Activated CD4-positive, alpha-beta memory T cell treated with anti-CD3 and anti-CD28 coated beads for 36 hours (primary cell): ENCODE data around the gene PLEKHD1. TPM values are rescaled to one million over a fixed set of nuclear protein-coding genes. Genes with fewer than 3 reads are reported as not detected.
"Not testable (repeated sequence)": the region's sequence is repeated elsewhere in the genome, so short reads cannot be mapped to it uniquely, and the experiment has no call there.

Source experiments
- CTCF ChIA-PET: fragments of 350-600 bp; sonication (Branson Sonifier 250); formaldehyde crosslinking; loops from one replicate; lab custom pipeline; 2021; ENCODE audit warnings: antibody characterized with exemption, inconsistent platforms; lab: Charles Lee
- POLR2A ChIA-PET: fragments of 350-600 bp; sonication (Branson Sonifier 250); formaldehyde crosslinking; loops from one replicate; lab custom pipeline; 2021; ENCODE audit warnings: antibody characterized with exemption; lab: Charles Lee
- DNase-seq: peaks from one replicate; pipeline ENCODE4 v3.0.0-alpha.2; 2020
- H3K27ac Mint-ChIP-seq: one replicate; pipeline ENCODE4 v1.8.0; 2021; ENCODE audit warnings: mixed read lengths
- H3K27me3 Mint-ChIP-seq: one replicate; pipeline ENCODE4 v1.8.0; 2021; ENCODE audit warnings: mixed read lengths
- H3K36me3 Mint-ChIP-seq: one replicate; pipeline ENCODE4 v1.8.0; 2021; ENCODE audit warnings: mixed read lengths
- H3K4me1 Mint-ChIP-seq: one replicate; pipeline ENCODE4 v1.8.0; 2021; ENCODE audit warnings: low read depth, mixed read lengths
- H3K4me3 Mint-ChIP-seq: one replicate; pipeline ENCODE4 v1.8.0; 2021; ENCODE audit warnings: mild to moderate bottlenecking, mixed read lengths
- H3K9me3 Mint-ChIP-seq: one replicate; pipeline ENCODE4 v1.8.0; 2021; ENCODE audit warnings: mixed read lengths
- intact Hi-C: fragments of 100-400 bp; cut with micrococcal nuclease; formaldehyde crosslinking; loops from one replicate; pipeline ENCODE4 v1.15.1; 2023
- total RNA-seq, 2 experiments: library from RNA; stranded (reverse); gene quantifications; one replicate each; pipeline ENCODE4 v1.2.3, GENCODE V29; 2021

Gene PLEKHD1
- total RNA-seq, 2 experiments from 2014 or later, result 0.05 TPM

DNA sequence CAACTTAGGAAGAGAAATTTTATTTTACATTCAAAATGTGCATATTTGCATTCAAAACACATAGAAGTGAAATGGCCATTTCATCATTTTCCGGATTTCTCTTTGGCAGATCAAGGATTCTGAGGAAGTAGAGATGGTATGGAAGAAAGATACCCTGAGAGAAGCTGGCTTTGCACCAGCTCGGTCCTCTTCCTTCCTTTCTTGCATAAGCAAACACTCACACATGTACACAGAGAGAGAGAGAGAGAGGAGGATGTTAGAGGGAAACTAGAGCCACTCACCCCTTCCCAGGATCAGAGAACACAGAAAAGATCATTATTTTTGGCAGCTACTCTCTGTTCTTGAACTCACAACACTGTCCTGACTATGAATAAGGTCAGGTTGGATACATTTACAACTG, 15.6 kb upstream of the PLEKHD1 start:
- Mint-ChIP-seq H3K4me1 (no peaks in the 10 kb centered on the region), H3K36me3 (no peaks in the 10 kb centered on the region), H3K9me3 (no peaks in the 10 kb centered on the region), H3K4me3 (no peak overlapping the region), H3K27ac (no peak overlapping the region), H3K27me3 (no peaks in the 10 kb centered on the region)
- ChIA-PET POLR2A (no interaction called here), CTCF (interaction anchor here (0.6 to 1.5 kb wide), 2 partner anchors 9 to 1663 kb away, joined by 3 to 4 read pairs; no protein-coding TSS in a partner anchor)
- intact Hi-C loops, result no loop called here
- no peak for DNase-seq

DNA sequence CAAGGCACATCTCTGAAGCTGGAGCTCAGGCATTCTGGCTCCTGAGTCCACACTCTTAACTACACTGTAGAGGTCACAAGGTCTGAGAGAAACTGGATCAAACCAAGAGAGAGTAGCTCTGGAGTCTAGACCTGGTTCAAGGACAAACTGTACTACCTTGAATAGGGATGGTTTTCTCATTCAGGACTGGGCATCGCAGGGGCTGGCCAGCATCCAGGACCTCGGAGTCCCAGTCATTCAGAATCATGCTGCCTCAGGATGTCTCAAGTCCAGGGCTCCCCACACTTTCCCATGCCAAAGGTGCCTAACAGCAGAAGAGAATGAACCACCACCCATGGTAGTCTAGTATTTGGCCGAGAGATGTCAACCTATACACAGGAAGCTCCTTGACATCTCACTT, 13.1 kb upstream of the PLEKHD1 start:
- Mint-ChIP-seq H3K4me3 (no peak overlapping the region), H3K4me1 (no peaks in the 10 kb centered on the region), H3K9me3 (no peaks in the 10 kb centered on the region), H3K36me3 (no peaks in the 10 kb centered on the region), H3K27me3 (no peaks in the 10 kb centered on the region), H3K27ac (no peak overlapping the region)
- DNase-seq, result no peak
- CTCF ChIA-PET, result interaction anchor here (0.9 to 1.1 kb wide), 3 partner anchors 9 to 103 kb away, joined by 3 to 5 read pairs (median 3); no protein-coding TSS in a partner anchor
- intact Hi-C loops, result no loop called here
- POLR2A ChIA-PET, result no interaction called here

DNA sequence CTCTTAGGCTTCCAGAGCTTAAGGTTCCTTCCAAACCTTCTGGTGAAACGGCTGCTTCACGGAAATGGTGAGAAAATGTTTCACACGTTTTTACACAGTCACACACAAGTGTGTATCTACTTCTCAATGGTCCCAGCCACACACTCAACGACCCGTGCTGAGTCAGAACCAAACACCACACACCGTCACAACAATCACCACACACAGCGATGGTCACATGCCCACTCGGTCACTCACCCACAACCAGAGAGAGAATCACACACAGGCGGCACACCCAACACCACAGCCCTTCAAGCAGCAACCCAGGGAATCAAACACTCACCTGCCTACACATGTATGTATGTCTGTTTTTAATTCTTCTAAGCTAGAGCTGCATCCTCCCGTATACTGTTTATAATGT, 12.6 kb upstream of the PLEKHD1 start:
- Mint-ChIP-seq H3K4me1 (no peaks in the 10 kb centered on the region), H3K4me3 (no peak overlapping the region), H3K27ac (no peak overlapping the region), H3K36me3 (no peaks in the 10 kb centered on the region), H3K9me3 (no peaks in the 10 kb centered on the region), H3K27me3 (no peaks in the 10 kb centered on the region)
- CTCF ChIA-PET, result interaction anchor here (0.9 to 1.1 kb wide), 3 partner anchors 9 to 102 kb away, joined by 3 to 5 read pairs (median 3); no protein-coding TSS in a partner anchor
- POLR2A ChIA-PET, result no interaction called here
- intact Hi-C loops, result no loop called here
- peak; percentile 39 for DNase-seq

DNA sequence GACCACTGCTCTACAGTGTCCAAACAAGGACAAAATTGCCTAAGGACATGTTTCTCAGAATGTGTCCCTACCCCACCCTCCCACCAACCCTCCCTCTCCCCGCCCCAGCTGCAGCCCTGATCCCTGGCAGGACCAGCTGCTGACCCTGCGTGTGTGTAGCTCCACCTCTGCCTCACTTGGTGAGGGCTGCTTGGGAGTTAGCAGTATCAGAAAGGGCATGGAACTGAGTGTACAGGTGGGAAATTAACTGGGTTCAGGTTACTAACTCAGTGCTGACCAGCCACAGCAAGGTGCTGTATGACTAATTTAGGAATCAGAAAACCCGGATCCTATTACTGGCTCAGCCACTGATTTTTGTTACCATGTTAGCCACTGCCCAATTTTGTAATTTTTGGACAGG, 11.3 kb upstream of the PLEKHD1 start:
- ChIA-PET CTCF (interaction anchor here (1.3 kb wide), 1 partner anchor 20 kb away, joined by 3 read pairs; no protein-coding TSS in a partner anchor), POLR2A (no interaction called here)
- no peaks in the 10 kb centered on the region for H3K9me3 Mint-ChIP-seq
- H3K4me1 Mint-ChIP-seq, result no peaks in the 10 kb centered on the region
- no peaks in the 10 kb centered on the region for H3K36me3 Mint-ChIP-seq
- intact Hi-C loops, result no loop called here
- no peak for DNase-seq
- H3K4me3 Mint-ChIP-seq, result no peak overlapping the region
- no peaks in the 10 kb centered on the region for H3K27me3 Mint-ChIP-seq
- no peak overlapping the region for H3K27ac Mint-ChIP-seq

DNA sequence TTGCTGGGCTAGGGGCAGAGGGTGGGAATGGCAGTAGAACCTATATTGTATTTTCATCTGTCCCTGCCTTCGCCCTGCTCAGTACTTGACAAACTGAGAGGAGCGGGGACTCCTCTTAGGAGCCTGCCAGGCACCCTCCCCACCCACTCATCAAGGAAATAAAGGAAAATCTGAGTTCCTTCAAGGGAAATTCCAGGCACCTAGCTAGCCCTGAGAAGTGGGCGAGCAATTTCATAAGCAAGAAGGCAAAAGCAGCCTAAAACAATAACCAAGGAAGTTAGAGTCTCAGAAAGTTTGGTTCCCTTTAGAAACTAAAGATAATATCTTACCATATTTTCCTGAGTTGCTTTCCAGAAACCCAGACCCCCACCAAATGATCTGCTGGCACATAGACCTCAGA, 10.6 kb upstream of the PLEKHD1 start:
- DNase-seq, result no peak
- Mint-ChIP-seq H3K4me1 (no peaks in the 10 kb centered on the region), H3K36me3 (no peaks in the 10 kb centered on the region), H3K27ac (no peak overlapping the region), H3K9me3 (no peaks in the 10 kb centered on the region), H3K4me3 (no peak overlapping the region), H3K27me3 (no peaks in the 10 kb centered on the region)
- intact Hi-C loops, result no loop called here
- CTCF ChIA-PET, result interaction anchor here (1.3 to 1.8 kb wide), 2 partner anchors 19 to 32 kb away, joined by 3 to 6 read pairs; no protein-coding TSS in a partner anchor
- POLR2A ChIA-PET, result no interaction called here

DNA sequence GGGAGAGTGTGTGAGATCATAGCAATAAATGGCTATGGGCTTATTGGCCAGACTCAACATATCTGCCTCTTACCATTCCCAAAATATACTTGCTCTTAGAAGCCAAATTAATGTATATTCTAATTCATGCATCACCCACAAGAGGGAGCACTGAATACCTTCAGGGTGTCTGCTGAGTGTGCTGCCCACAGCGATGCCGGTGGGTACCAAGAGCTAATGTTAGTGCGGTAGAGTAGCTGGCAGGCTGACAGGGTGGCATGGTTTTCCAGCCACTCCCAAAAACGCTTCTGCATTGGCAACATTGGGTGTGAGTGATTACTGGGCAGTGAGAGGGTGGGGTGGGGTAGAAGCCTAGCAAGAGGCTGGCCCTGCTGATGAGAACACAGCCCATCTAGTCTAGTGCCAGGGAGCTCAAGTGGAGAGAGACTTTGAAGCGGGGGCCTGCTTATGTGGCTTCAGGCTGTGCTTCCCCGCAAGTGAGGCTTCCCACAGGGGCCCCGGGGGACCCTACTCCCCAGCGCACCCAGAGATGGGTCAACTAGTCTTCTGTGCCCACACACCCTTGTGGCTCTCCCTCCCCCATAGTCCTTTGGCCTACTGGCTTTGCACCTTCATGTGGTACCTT, 9.2 kb upstream of the PLEKHD1 start:
- no peak overlapping the region for H3K27ac Mint-ChIP-seq
- intact Hi-C loops, result no loop called here
- no peak for DNase-seq
- H3K27me3 Mint-ChIP-seq, result no peaks in the 10 kb centered on the region
- ChIA-PET CTCF (interaction anchor here (1.0 to 1.8 kb wide), 7 partner anchors 11 to 233 kb away, joined by 3 to 12 read pairs (median 4); partner anchors contain the start of gene CCDC177), POLR2A (no interaction called here)
- no peak overlapping the region for H3K4me3 Mint-ChIP-seq
- H3K9me3 Mint-ChIP-seq, result no peaks in the 10 kb centered on the region
- H3K36me3 Mint-ChIP-seq, result no peaks in the 10 kb centered on the region
- H3K4me1 Mint-ChIP-seq, result no peaks in the 10 kb centered on the region

DNA sequence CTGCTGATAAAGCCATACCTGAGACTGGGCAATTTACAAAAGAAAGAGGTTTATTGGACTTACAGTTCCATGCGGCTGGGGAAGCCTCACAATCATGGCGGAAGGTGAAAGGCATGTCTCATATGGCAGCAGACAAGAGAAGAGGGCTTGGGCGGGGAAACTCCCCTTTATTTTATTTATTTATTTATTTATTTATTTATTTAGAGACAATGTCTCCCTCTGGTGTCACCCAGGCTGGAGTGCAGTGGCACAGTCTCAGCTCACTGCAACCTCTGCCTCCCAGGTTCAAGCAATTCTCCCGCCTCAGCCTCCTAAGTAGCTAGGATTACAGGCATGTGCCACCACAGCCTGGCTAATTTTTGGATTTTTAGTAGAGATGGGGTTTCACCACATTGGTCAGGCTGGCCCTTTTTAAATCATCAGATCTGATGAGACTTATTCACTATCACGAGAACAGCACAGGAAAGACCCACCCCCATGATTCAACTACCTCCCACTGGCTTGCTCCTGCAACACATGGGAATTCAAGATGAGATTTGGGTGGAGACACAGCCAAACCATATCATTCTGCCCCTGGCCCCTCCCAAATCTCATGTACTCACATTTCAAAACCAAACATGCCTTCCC, 7.6 kb upstream of the PLEKHD1 start:
- POLR2A ChIA-PET, H3K36me3 Mint-ChIP-seq, H3K4me1 Mint-ChIP-seq, H3K4me3 Mint-ChIP-seq, H3K27ac Mint-ChIP-seq, intact Hi-C loops, H3K9me3 Mint-ChIP-seq, H3K27me3 Mint-ChIP-seq, DNase-seq: not testable (repeated sequence)
- CTCF ChIA-PET, result interaction anchor here (0.6 to 1.6 kb wide), 3 partner anchors 9 to 88 kb away, joined by 3 to 7 read pairs (median 4); no protein-coding TSS in a partner anchor

DNA sequence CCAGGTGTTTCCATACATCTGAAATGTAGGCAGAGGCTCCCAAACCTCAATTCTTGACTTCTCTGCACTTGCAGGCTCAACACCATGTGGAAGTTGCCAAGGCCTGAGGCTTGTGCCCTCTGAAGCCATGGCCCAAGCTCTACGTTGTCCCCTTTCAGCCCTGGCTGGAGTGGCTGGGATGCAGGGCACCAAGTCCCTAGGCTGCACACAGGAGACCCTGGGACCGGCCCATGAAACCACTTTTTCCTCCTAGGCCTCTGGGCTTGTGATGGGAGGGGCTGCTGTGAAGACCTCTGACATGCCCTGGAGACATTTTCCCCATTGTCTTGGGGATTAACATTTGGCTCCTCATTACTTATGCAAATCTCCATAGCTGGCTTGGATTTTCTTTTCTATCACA, 6.5 kb upstream of the PLEKHD1 start:
- H3K4me3 Mint-ChIP-seq, H3K27me3 Mint-ChIP-seq, intact Hi-C loops, H3K4me1 Mint-ChIP-seq, POLR2A ChIA-PET, H3K36me3 Mint-ChIP-seq, H3K9me3 Mint-ChIP-seq, DNase-seq, H3K27ac Mint-ChIP-seq: not testable (repeated sequence)
- CTCF ChIA-PET, result interaction anchor here (1.6 kb wide), 1 partner anchor 8 kb away, joined by 3 read pairs; no protein-coding TSS in a partner anchor

DNA sequence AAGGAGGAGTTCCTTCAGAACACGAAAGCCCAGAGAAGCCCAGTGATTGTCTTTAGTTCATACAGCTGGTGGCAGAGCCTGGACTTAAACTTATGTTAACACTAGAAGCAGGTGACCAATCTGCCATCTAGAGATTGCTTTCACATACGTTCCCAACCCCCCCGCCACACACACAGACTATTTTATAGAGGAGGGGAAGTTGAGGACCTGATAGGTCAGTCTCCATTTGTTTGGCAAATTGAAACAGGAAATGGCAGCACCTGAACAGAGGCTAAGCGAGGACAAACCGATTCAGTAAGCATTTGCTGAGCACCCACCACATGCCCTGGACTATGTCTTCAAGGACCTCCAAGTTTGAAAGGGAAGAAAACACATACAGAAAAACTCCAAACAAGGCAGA, 4.8 kb upstream of the PLEKHD1 start:
- no peak for DNase-seq
- Mint-ChIP-seq H3K36me3 (no peaks in the 10 kb centered on the region), H3K9me3 (no peaks in the 10 kb centered on the region), H3K4me3 (no peak overlapping the region), H3K27ac (no peak overlapping the region), H3K27me3 (peaks cover 12% of the 10 kb centered on the region), H3K4me1 (no peaks in the 10 kb centered on the region)
- ChIA-PET POLR2A (no interaction called here), CTCF (no interaction called here)
- intact Hi-C loops, result no loop called here

DNA sequence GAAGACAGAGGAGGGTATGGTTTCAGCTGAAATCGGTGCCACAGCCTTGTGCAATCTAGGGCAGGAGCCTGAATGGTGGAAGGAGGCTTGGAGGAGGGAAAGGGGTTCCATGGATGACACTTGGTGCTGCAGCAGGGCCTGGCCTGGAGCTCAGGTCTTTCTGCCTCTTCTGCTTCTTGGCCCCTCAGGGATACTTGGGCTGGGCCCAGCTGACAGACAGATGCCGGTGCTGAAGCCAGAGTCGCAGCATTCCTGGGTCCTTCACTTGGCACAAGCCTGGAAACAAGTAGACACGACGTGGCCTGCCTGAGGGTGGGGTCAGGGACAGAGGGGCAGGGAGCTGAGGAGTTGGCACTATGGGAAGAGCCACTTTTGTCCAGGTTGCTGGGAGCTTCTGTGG, 4.4 kb upstream of the PLEKHD1 start:
- POLR2A ChIA-PET, result no interaction called here
- H3K27me3 Mint-ChIP-seq, result peaks cover 13% of the 10 kb centered on the region
- no peak overlapping the region for H3K27ac Mint-ChIP-seq
- H3K36me3 Mint-ChIP-seq, result no peaks in the 10 kb centered on the region
- intact Hi-C loops, result no loop called here
- CTCF ChIA-PET, result no interaction called here
- no peak for DNase-seq
- H3K4me1 Mint-ChIP-seq, result no peaks in the 10 kb centered on the region
- H3K9me3 Mint-ChIP-seq, result no peaks in the 10 kb centered on the region
- H3K4me3 Mint-ChIP-seq, result no peak overlapping the region

DNA sequence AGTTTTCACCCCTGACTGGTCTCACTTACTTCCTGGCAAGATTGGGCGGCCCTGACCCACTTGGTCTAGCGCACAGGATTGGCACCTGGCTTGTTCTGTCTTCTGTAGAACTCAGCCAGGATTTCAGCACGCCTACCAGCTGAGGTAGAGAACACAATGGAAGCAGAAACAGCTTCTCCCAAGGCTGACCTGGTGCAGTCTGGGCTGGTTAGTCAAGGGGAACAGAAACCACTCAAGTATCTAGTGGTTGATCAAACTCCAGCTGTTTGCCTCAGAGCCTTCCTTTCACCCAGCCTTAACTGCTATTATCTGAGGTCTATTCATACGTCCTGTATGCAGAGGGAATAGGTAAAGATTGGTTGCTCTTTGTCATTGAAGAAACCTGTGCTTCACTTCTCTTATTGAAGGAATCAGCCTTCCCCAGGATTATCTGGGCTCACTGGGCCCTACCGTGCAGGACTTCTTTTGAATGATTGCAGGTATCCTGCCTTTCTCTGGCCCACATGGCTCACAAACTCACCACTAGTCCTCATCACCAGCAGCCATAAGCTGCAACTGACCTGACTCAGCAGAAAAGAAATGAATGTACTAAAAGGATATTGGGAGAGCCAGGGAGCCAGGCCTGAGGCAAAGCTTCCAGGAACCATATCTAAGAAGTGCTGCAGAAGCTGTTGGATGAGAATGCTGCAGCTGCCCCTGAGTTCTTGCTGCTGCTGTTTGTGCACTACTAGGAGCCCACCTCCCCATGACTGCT, 2.5 kb upstream of the PLEKHD1 start:
- H3K27ac Mint-ChIP-seq, result no peak overlapping the region
- H3K4me3 Mint-ChIP-seq, result no peak overlapping the region
- ChIA-PET CTCF (interaction anchor here (0.8 to 1.5 kb wide), 3 partner anchors 22 to 219 kb away, joined by 3 read pairs; no protein-coding TSS in a partner anchor), POLR2A (no interaction called here)
- H3K4me1 Mint-ChIP-seq, result no peaks in the 10 kb centered on the region
- peaks cover 28% of the 10 kb centered on the region for H3K27me3 Mint-ChIP-seq
- H3K36me3 Mint-ChIP-seq, result no peaks in the 10 kb centered on the region
- no peak for DNase-seq
- intact Hi-C loops, result no loop called here
- H3K9me3 Mint-ChIP-seq, result no peaks in the 10 kb centered on the region

DNA sequence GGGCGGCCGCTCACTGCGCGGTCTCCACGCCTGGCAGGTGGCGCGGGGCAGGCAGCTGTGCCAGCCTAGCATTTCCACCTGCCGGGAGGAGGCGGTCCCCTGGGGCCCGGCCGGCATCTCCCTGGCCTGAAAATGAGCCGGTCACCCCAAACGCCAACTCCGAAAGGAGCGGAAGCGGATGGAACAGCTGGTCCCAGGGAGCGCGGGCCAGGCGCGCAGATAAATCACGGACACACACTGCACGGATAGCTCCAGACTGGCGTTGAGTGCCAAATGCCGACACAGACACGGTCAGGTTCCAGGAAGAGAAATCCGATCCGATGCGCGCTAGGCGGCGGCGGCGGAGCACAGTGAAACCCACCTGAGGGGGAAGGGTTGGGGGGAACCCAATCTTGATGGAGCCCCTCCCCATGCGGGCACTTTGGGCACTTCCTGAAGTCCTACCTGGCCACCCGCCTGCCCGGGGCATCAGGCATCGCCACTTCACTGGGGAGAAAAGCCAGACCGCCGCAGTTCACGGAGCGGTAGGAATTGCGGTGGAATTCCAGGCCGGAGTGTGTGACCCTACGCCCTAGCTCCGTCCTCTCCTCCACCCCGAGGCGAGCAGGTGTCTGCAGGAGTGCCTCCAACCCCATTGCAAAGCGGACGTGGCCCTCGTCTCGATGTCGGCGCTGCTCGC, 624 bp upstream of the PLEKHD1 start:
- ChIA-PET POLR2A (no interaction called here), CTCF (no interaction called here)
- intact Hi-C loops, result no loop called here
- Mint-ChIP-seq H3K9me3 (no peaks in the 10 kb centered on the region), H3K4me3 (no peak overlapping the region), H3K4me1 (no peaks in the 10 kb centered on the region), H3K36me3 (no peaks in the 10 kb centered on the region), H3K27ac (no peak overlapping the region), H3K27me3 (peaks cover 28% of the 10 kb centered on the region)
- DNase-seq, result no peak
